ENCODE results near the gene CLUH.
A peak's percentile ranks its signal among the peaks of the same experiment; 100 is the strongest.

The CLUH gene

GRCh38 chr17:2694381-2695242 lies 17.0 kb downstream of the CLUH start:
- CTCF ChIA-PET = no interaction called here
- 0 out of 2 replicates have a peak overlapping the region, but pooled peaks have one; percentile 10 for H3K27ac ChIP-seq
- TF ChIP-seq CTCF (conservative IDR thresholded peaks at IDR 0.05; ENCODE audit: low read depth) = no peak
- POLR2A ChIA-PET (ENCODE audit: low non-redundant PET) = no interaction called here
- DNase-seq (ENCODE audit: low spot score) = no peak

GRCh38 chr17:2693561-2694380 lies 17.8 kb downstream of the CLUH start:
- ChIA-PET POLR2A (ENCODE audit: low non-redundant PET) (interaction anchor here (0.6 kb wide), 1 partner anchor 25 kb away, joined by 4 read pairs; no protein-coding TSS in a partner anchor), CTCF (interaction anchor here (0.6 kb wide), 2 partner anchors 16 to 1310 kb away, joined by 3 read pairs; no protein-coding TSS in a partner anchor)
- TF ChIP-seq CTCF (conservative IDR thresholded peaks at IDR 0.05; ENCODE audit: low read depth) = no peak
- peak overlapping the region; percentile 51 for H3K27ac ChIP-seq
- no peak for DNase-seq (ENCODE audit: low spot score)

- DNase-seq (ENCODE audit: low spot score) = no peak
- ChIA-PET CTCF (interaction anchor here (0.6 kb wide), 1 partner anchor 17 kb away, joined by 3 read pairs; no protein-coding TSS in a partner anchor), POLR2A (ENCODE audit: low non-redundant PET) (interaction anchor here (0.6 kb wide), 1 partner anchor 26 kb away, joined by 4 read pairs; no protein-coding TSS in a partner anchor)
- TF ChIP-seq CTCF (conservative IDR thresholded peaks at IDR 0.05; ENCODE audit: low read depth) = no peak
- peak overlapping the region; percentile 51; the same call in 1 of the 2 replicates for H3K27ac ChIP-seq
Observed at GRCh38 chr17:2692781-2693135, 18.8 kb downstream of the CLUH start.

GRCh38 chr17:2691965-2692780 lies 19.4 kb downstream of the CLUH start:
- no peak for DNase-seq (ENCODE audit: low spot score)
- H3K27ac ChIP-seq = peak overlapping the region; percentile 51; the same call in 1 of the 2 replicates
- ChIA-PET CTCF (no interaction called here), POLR2A (ENCODE audit: low non-redundant PET) (no interaction called here)
- TF ChIP-seq CTCF (conservative IDR thresholded peaks at IDR 0.05; ENCODE audit: low read depth) = no peak

GRCh38 chr17:2691069-2691871 lies 20.3 kb downstream of the CLUH start:
- ChIA-PET CTCF (no interaction called here), POLR2A (ENCODE audit: low non-redundant PET) (no interaction called here)
- TF ChIP-seq CTCF (conservative IDR thresholded peaks at IDR 0.05; ENCODE audit: low read depth) = no peak
- no peak overlapping the region for H3K27ac ChIP-seq
- no peak for DNase-seq (ENCODE audit: low spot score)
